ENCODE measurements around the gene TAT.
"Not testable (repeated sequence)": the region's sequence is repeated elsewhere in the genome, so short reads cannot be mapped to it uniquely, and the experiment has no call there.

TAT gene

GRCh38 chr16:71584543-71585317 is 7.8 kb upstream of the TAT start:
- DNase-seq (ENCODE audit: low spot score), result no peak

GRCh38 chr16:71582553-71582848 is 5.6 kb upstream of the TAT start:
- DNase-seq (ENCODE audit: low spot score), result not testable (repeated sequence)

GRCh38 chr16:71574702-71575101 is 2.2 kb downstream of the TAT start:
- DNase-seq (ENCODE audit: low spot score), result no peak

GRCh38 chr16:71573387-71574094 is 3.4 kb downstream of the TAT start:
- DNase-seq (ENCODE audit: low spot score), result no peak

- no peak for DNase-seq (ENCODE audit: low spot score)
Observed at GRCh38 chr16:71572497-71573116, 4.3 kb downstream of the TAT start.

GRCh38 chr16:71570144-71570543 is 6.7 kb downstream of the TAT start:
- no peak for DNase-seq (ENCODE audit: low spot score)

- DNase-seq (ENCODE audit: low spot score), result no peak
Observed at GRCh38 chr16:71569621-71570020, 7.3 kb downstream of the TAT start.

- DNase-seq (ENCODE audit: low spot score), result no peak
Observed at GRCh38 chr16:71568551-71568950, 8.3 kb downstream of the TAT start.

GRCh38 chr16:71567931-71568330 is 9.0 kb downstream of the TAT start:
- no peak for DNase-seq (ENCODE audit: low spot score)

- no peak for DNase-seq (ENCODE audit: low spot score)
Observed at GRCh38 chr16:71565812-71566700, 10.8 kb downstream of the TAT start.

GRCh38 chr16:71564335-71564967 is 12.4 kb downstream of the TAT start:
- DNase-seq (ENCODE audit: low spot score), result no peak

- DNase-seq (ENCODE audit: low spot score), result no peak
Observed at GRCh38 chr16:71562552-71562951, 14.3 kb downstream of the TAT start.

GRCh38 chr16:71561886-71562285 is 15.0 kb downstream of the TAT start:
- not testable (repeated sequence) for DNase-seq (ENCODE audit: low spot score)

GRCh38 chr16:71559855-71560254 is 17.0 kb downstream of the TAT start:
- DNase-seq (ENCODE audit: low spot score), result no peak

- DNase-seq (ENCODE audit: low spot score), result no peak
Observed at GRCh38 chr16:71557954-71558582, 18.8 kb downstream of the TAT start.

GRCh38 chr16:71557299-71557698 is 19.6 kb downstream of the TAT start:
- no peak for DNase-seq (ENCODE audit: low spot score)

- no peak for DNase-seq (ENCODE audit: low spot score)
Observed at GRCh38 chr16:71555230-71555891, 21.5 kb downstream of the TAT start.

GRCh38 chr16:71552698-71553503 is 24.0 kb downstream of the TAT start:
- no peak for DNase-seq (ENCODE audit: low spot score)

GRCh38 chr16:71547168-71547567 is 29.7 kb downstream of the TAT start:
- DNase-seq (ENCODE audit: low spot score), result no peak

Data from SK-N-DZ (cell line).